PC-9 (cell line): Measurements from ENCODE around the gene TSHZ2. TPM values are rescaled to one million over a fixed set of nuclear protein-coding genes. Genes with fewer than 3 reads are reported as not detected.

Experiments used
- BruUV-seq: library from RNA; stranded (reverse); fragments of 400-500 nt; replicated peaks from 2 replicates; lab custom pipeline; 2021; lab: Mats Ljungman, UMichigan
- CTCF ChIA-PET: fragments of 300-600 bp; sonication (Branson Sonifier 250); formaldehyde crosslinking; loops from one replicate; lab custom pipeline; 2022; ENCODE audit warnings: antibody characterized with exemption; lab: Charles Lee
- POLR2A ChIA-PET: fragments of 300-600 bp; sonication (Branson Sonifier 250); formaldehyde crosslinking; loops from one replicate; lab custom pipeline; 2022; ENCODE audit warnings: antibody characterized with exemption; ENCODE audit not compliant: unreplicated experiment; lab: Charles Lee
- DNase-seq, 2 experiments: peaks; one replicate each; pipeline versions ENCODE4 v3.0.0 to v3.0.0-alpha.2; 2015 to 2022; ENCODE audit warnings: mixed read lengths in 1 of 2
- H2AFZ ChIP-seq: fragments of 200-600 bp; sonication (generic); 2 replicates; pipeline ENCODE4 v1.8.1; 2017; ENCODE audit warnings: antibody characterized with exemption
- H3F3A ChIP-seq: fragments of 200-600 bp; sonication (generic); 2 replicates; pipeline ENCODE4 v1.8.1; 2017; ENCODE audit warnings: antibody characterized with exemption, mild to moderate bottlenecking, low read depth; ENCODE audit not compliant: insufficient read depth
- H3K27ac ChIP-seq: fragments of 200-600 bp; sonication (generic); 2 replicates; pipeline ENCODE4 v1.6.1; 2016; ENCODE audit warnings: mixed run types
- H3K27me3 ChIP-seq: fragments of 200-600 bp; sonication (generic); 2 replicates; pipeline ENCODE4 v1.6.1; 2016; ENCODE audit warnings: low read depth, mixed run types; ENCODE audit not compliant: insufficient read depth
- H3K36me3 ChIP-seq: fragments of 200-600 bp; sonication (generic); 2 replicates; pipeline ENCODE4 v1.6.1; 2016; ENCODE audit warnings: low read depth, mixed run types
- H3K4me1 ChIP-seq: fragments of 200-600 bp; sonication (generic); replicated peaks from 2 replicates; pipeline ENCODE4 v1.6.1; 2016; ENCODE audit warnings: mixed run types; ENCODE audit not compliant: insufficient read depth
- H3K4me2 ChIP-seq: fragments of 200-600 bp; sonication (generic); 2 replicates; pipeline ENCODE4 v1.6.1; 2017; ENCODE audit warnings: mixed run types
- H3K4me3 ChIP-seq: fragments of 200-600 bp; sonication (generic); 2 replicates; pipeline ENCODE4 v1.6.1; 2016; ENCODE audit warnings: mixed run types
- H3K79me2 ChIP-seq: fragments of 200-600 bp; sonication (generic); 2 replicates; pipeline ENCODE4 v1.6.1; 2017; ENCODE audit warnings: low read depth, mixed run types
- H3K9me2 ChIP-seq: fragments of 200-600 bp; sonication (generic); 2 replicates; pipeline ENCODE4 v1.8.1; 2017; ENCODE audit warnings: mild to moderate bottlenecking; ENCODE audit not compliant: insufficient read depth
- H3K9me3 ChIP-seq: fragments of 200-600 bp; sonication (generic); 2 replicates; pipeline ENCODE4 v1.8.1; 2016; ENCODE audit warnings: low read depth; ENCODE audit not compliant: insufficient read depth
- H4K20me1 ChIP-seq: fragments of 200-600 bp; sonication (generic); 2 replicates; pipeline ENCODE4 v1.8.1; 2017; ENCODE audit not compliant: insufficient read depth
- CTCF ChIP-seq: fragments of 200-600 bp; sonication (generic); conservative IDR thresholded peaks from 2 replicates; pipeline ENCODE4 v1.6.1; 2017; ENCODE audit warnings: mixed run types, antibody characterized with exemption, mild to moderate bottlenecking, moderate library complexity
- EZH2 ChIP-seq: fragments of 200-600 bp; sonication (generic); IDR thresholded peaks from 2 replicates; pipeline ENCODE4 v1.8.0; 2017; ENCODE audit warnings: antibody characterized with exemption, low read depth
- intact Hi-C: fragments of 100-400 bp; cut with micrococcal nuclease; formaldehyde crosslinking; loops from one replicate; pipeline ENCODE4 v1.10.0; 2022; ENCODE audit not compliant: unreplicated experiment
- total RNA-seq: library from RNA; stranded (reverse); gene quantifications from 2 replicates; pipeline ENCODE4 v1.2.3, GENCODE V29; 2021

The TSHZ2 gene
- total RNA-seq, 1 experiment from 2014 or later: not detected

GRCh38 chr20:53493311-53493857 lies 521.2 kb downstream of the TSHZ2 start:
- intact Hi-C loops: no loop called here
- CTCF ChIA-PET: no interaction called here

GRCh38 chr20:53494753-53495152 lies 522.6 kb downstream of the TSHZ2 start:
- Histone ChIP-seq H3K27me3 (peaks cover 73% of the 10 kb centered on the region), H3K9me3 (0 out of 2 replicates have a peak, but pooled peaks cover 11% of the 10 kb centered on the region), H3K4me1 (no peaks in the 10 kb centered on the region), H4K20me1 (no peaks in the 10 kb centered on the region), H3K27ac (no peak overlapping the region), H3K9me2 (no peaks in the 10 kb centered on the region), H3K4me3 (no peak overlapping the region), H3K36me3 (no peaks in the 10 kb centered on the region), H3K4me2 (no peak overlapping the region), H3K79me2 (no peaks in the 10 kb centered on the region), H2AFZ (no peak overlapping the region), H3F3A (no peaks in the 10 kb centered on the region)
- BruUV-seq: no TSS peak
- TF ChIP-seq EZH2 (no peak), CTCF (no peak)
- CTCF ChIA-PET: no interaction called here
- POLR2A ChIA-PET: no interaction called here
- DNase-seq: no peak
- intact Hi-C loops: no loop called here

More at GRCh38 chr20:53493311-53493857, 521.2 kb downstream of the TSHZ2 start:
- DNase-seq: no peak
- H3K79me2 ChIP-seq: no peaks in the 10 kb centered on the region
- H3K9me2 ChIP-seq: no peaks in the 10 kb centered on the region
- H3K27ac ChIP-seq: no peak overlapping the region
- no peak overlapping the region for H3K4me2 ChIP-seq
- no peaks in the 10 kb centered on the region for H3K4me1 ChIP-seq
- POLR2A ChIA-PET: no interaction called here
- no peaks in the 10 kb centered on the region for H3K36me3 ChIP-seq
- H4K20me1 ChIP-seq: no peaks in the 10 kb centered on the region
- H2AFZ ChIP-seq: no peak overlapping the region
- H3K27me3 ChIP-seq: peaks cover 86% of the 10 kb centered on the region
- H3F3A ChIP-seq: no peaks in the 10 kb centered on the region
- no peak overlapping the region for H3K4me3 ChIP-seq
- 0 out of 2 replicates have a peak, but pooled peaks cover 11% of the 10 kb centered on the region for H3K9me3 ChIP-seq
- TF ChIP-seq CTCF (no peak), EZH2 (no peak)
- no TSS peak for BruUV-seq

GRCh38 chr20:53495398-53496092 lies 523.4 kb downstream of the TSHZ2 start:
- Histone ChIP-seq H3K79me2 (no peaks in the 10 kb centered on the region), H3K9me2 (no peaks in the 10 kb centered on the region), H2AFZ (no peak overlapping the region), H3K4me1 (no peaks in the 10 kb centered on the region), H3K4me3 (no peak overlapping the region), H3K27ac (no peak overlapping the region), H3K27me3 (peaks cover 65% of the 10 kb centered on the region), H3F3A (no peaks in the 10 kb centered on the region), H4K20me1 (no peaks in the 10 kb centered on the region), H3K36me3 (no peaks in the 10 kb centered on the region), H3K9me3 (0 out of 2 replicates have a peak, but pooled peaks cover 11% of the 10 kb centered on the region), H3K4me2 (no peak overlapping the region)
- BruUV-seq: no TSS peak
- intact Hi-C loops: no loop called here
- TF ChIP-seq CTCF: no peak
- TF ChIP-seq EZH2: no peak
- ChIA-PET POLR2A (no interaction called here), CTCF (no interaction called here)
- DNase-seq: no peak
